ENCODE results near the gene NUP133. TPM values are rescaled to one million over a fixed set of nuclear protein-coding genes. Genes with fewer than 3 reads are reported as not detected.

The NUP133 gene
- total and polyA plus RNA-seq, 2 of the 4 experiments (the other 2 are of a cell fraction), result 13.4 to 30.5 TPM

DNA sequence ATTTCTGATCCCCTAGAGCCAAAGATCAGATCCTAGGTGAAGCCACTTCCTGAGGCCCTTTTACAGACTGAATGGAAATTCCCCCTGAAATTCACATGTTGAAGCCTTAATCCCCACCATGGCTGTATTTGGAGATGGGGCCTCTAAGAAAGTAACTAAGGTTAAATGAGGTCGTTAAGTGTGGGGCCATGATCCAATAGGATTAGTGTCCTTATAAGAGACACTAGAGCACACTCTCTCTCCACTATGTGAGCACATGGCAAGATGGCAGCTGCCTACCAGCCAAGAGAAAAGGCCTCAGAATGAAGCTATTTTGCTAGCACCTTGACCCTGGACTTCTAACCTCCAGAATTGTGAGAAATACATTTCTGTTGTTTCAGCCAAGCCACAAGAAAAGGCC lies 36.4 kb upstream of the NUP133 start:
- no peak overlapping the region for H4K5ac ChIP-seq (ENCODE audit: low read depth, low read length)
- H2AK5ac ChIP-seq (ENCODE audit: low read depth, low read length), result no peak overlapping the region
- no peak overlapping the region for H4K8ac ChIP-seq (ENCODE audit: low read depth in 2 of 2, low read length in 2 of 2)
- no peak overlapping the region for H3K4me2 ChIP-seq (ENCODE audit: low read depth, low read length)
- H2BK5ac ChIP-seq (ENCODE audit: low read depth, low read length, poor library complexity, severe bottlenecking), result no peak overlapping the region
- WGBS, 2 experiments (ENCODE audit: extremely low coverage in 2 of 2, insufficient read length in 1 of 2), result no CpG with 5 or more reads among the region's 1 CpG
- H2BK20ac ChIP-seq (ENCODE audit: low read depth, low read length), result no peak overlapping the region
- no peaks in the 10 kb centered on the region for H3K4me1 ChIP-seq (ENCODE audit: control insufficient read depth, insufficient read depth, low read length)
- no peaks in the 10 kb centered on the region for H3K9me3 ChIP-seq (ENCODE audit: control insufficient read depth, insufficient read depth, low read length)
- no peaks in the 10 kb centered on the region; the same call in 1 of the 2 replicates for H4K20me1 ChIP-seq (ENCODE audit: insufficient read depth, low read length)
- no peaks in the 10 kb centered on the region for H3K27me3 ChIP-seq (ENCODE audit: control insufficient read depth, insufficient read depth, low read length)
- H2BK15ac ChIP-seq (ENCODE audit: low read depth, low read length), result no peak overlapping the region
- intact Hi-C loops (cut with micrococcal nuclease) (no loop called here), in situ Hi-C loops (cut with MboI; ENCODE audit: low sequenced_read_pairs) (no loop called here), dilution Hi-C loops (cut with HindIII; ENCODE audit: low sequenced_read_pairs, unreplicated experiment) (no loop called here)
- peaks cover 16% of the 10 kb centered on the region for H3K36me3 ChIP-seq (ENCODE audit: control insufficient read depth, insufficient read depth, low read length)
- H3K56ac ChIP-seq (ENCODE audit: extremely low read depth, insufficient read depth, low read length), result no peak overlapping the region
- ATAC-seq (ENCODE audit: low read depth) (no peak), DNase-seq (no peak)
- no peak overlapping the region for H2AFZ ChIP-seq (replicated peaks; ENCODE audit: low read length, poor library complexity)
- peaks cover 3% of the 10 kb centered on the region; the same call in 1 of the 2 replicates for H3K9me1 ChIP-seq (ENCODE audit: insufficient read depth, low read length)
- H2AK9ac ChIP-seq (replicated peaks; ENCODE audit: low read depth, low read length, poor library complexity), result no peak overlapping the region
- no peak overlapping the region for H3K9ac ChIP-seq (ENCODE audit: low read depth, low read length)
- H3K14ac ChIP-seq (replicated peaks; ENCODE audit: low read depth, low read length), result no peak overlapping the region
- no peak overlapping the region for H4K91ac ChIP-seq (ENCODE audit: insufficient read depth, low read depth, low read length)
- TF ChIP-seq MXI1 (IDR thresholded peaks at IDR 0.05; ENCODE audit: borderline replicate concordance, low read depth, low read length) (no peak), POLR2A (IDR thresholded peaks at IDR 0.05; ENCODE audit: low read depth, low read length) (no peak), CEBPB (IDR thresholded peaks at IDR 0.05; ENCODE audit: low read depth, low read length) (no peak), SMC3 (IDR thresholded peaks at IDR 0.05; ENCODE audit: low read depth, low read length) (no peak), MAFK (IDR thresholded peaks at IDR 0.05; ENCODE audit: low read depth, low read length) (no peak), RFX5 (IDR thresholded peaks at IDR 0.05; ENCODE audit: low read depth, low read length) (no peak), BHLHE40 (IDR thresholded peaks at IDR 0.05; ENCODE audit: low read depth, low read length) (no peak), FOS (IDR thresholded peaks at IDR 0.05; ENCODE audit: low read depth, low read length) (no peak), NFE2L2 (IDR thresholded peaks at IDR 0.05; ENCODE audit: low read depth, low read length) (no peak), MAZ (IDR thresholded peaks at IDR 0.05; ENCODE audit: borderline replicate concordance, low read depth, low read length) (no peak), RAD21 (IDR thresholded peaks at IDR 0.05; ENCODE audit: low read length) (no peak)
- TF ChIP-seq, protein P1, sequence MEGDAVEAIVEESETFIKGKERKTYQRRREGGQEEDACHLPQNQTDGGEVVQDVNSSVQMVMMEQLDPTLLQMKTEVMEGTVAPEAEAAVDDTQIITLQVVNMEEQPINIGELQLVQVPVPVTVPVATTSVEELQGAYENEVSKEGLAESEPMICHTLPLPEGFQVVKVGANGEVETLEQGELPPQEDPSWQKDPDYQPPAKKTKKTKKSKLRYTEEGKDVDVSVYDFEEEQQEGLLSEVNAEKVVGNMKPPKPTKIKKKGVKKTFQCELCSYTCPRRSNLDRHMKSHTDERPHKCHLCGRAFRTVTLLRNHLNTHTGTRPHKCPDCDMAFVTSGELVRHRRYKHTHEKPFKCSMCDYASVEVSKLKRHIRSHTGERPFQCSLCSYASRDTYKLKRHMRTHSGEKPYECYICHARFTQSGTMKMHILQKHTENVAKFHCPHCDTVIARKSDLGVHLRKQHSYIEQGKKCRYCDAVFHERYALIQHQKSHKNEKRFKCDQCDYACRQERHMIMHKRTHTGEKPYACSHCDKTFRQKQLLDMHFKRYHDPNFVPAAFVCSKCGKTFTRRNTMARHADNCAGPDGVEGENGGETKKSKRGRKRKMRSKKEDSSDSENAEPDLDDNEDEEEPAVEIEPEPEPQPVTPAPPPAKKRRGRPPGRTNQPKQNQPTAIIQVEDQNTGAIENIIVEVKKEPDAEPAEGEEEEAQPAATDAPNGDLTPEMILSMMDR (conservative IDR thresholded peaks at IDR 0.05; ENCODE audit: low read depth, low read length), result no peak
- TF ChIP-seq, protein P2, sequence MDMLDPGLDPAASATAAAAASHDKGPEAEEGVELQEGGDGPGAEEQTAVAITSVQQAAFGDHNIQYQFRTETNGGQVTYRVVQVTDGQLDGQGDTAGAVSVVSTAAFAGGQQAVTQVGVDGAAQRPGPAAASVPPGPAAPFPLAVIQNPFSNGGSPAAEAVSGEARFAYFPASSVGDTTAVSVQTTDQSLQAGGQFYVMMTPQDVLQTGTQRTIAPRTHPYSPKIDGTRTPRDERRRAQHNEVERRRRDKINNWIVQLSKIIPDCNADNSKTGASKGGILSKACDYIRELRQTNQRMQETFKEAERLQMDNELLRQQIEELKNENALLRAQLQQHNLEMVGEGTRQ (IDR thresholded peaks at IDR 0.05; ENCODE audit: low read depth, low read length), result no peak
- no peak overlapping the region for H3K23ac ChIP-seq (ENCODE audit: low read depth, low read length)
- no peak overlapping the region for H3K4me3 ChIP-seq (ENCODE audit: insufficient read depth, low read depth, low read length)
- H3K79me1 ChIP-seq (ENCODE audit: low read depth in 1 of 2, low read length in 2 of 2), result peaks cover 30 to 32% of the 10 kb centered on the region in 2 experiments
- ChIA-PET CTCF (no interaction called here), POLR2A (ENCODE audit: unreplicated experiment) (no interaction called here)
- H3K27ac ChIP-seq (ENCODE audit: insufficient read depth, low read length), result no peak overlapping the region
- no peak overlapping the region for H2BK120ac ChIP-seq (ENCODE audit: low read depth, low read length)
- no TSS peak for BruUV-seq (replicated peaks)
- no peak overlapping the region for H3K18ac ChIP-seq (ENCODE audit: low read depth, low read length)
- H3K4ac ChIP-seq (ENCODE audit: low read depth, low read length), result no peak overlapping the region
